SU-DHL-6 (cell line): ENCODE measurements around the gene PBRM1.

Experiments used
- CTCF ChIP-seq: fragments of 200-600 bp; sonication (generic); IDR thresholded peaks from one replicate; pipeline ENCODE4 v1.5.1; 2017; ENCODE audit warnings: antibody characterized with exemption, mild to moderate bottlenecking, low read length, moderate library complexity; ENCODE audit not compliant: insufficient read depth, poor library complexity, severe bottlenecking
- EZH2phosphoT487 ChIP-seq: fragments of 200-600 bp; sonication (generic), shearing (Covaris generic); conservative IDR thresholded peaks from 2 replicates; pipeline ENCODE4 v1.6.1; 2018; ENCODE audit warnings: mild to moderate bottlenecking, antibody characterized with exemption, low read length, moderate library complexity, mixed read lengths

- no peak for TF ChIP-seq CTCF
- no peak for TF ChIP-seq EZH2phosphoT487
Observed at GRCh38 chr3:52512727-52513126, 173.0 kb downstream of the PBRM1 start.
